MM.1S (cell line): ENCODE measurements around the gene RPS23.

Source experiments
- CTCF ChIP-seq: fragments of 300-600 bp; sonication (generic); IDR thresholded peaks from 2 replicates; pipeline ENCODE4 v1.5.1; 2016; ENCODE audit warnings: antibody characterized with exemption, low read length, mixed read lengths
- EZH2 ChIP-seq: fragments of 300-600 bp; sonication (generic); optimal IDR thresholded peaks from 2 replicates; pipeline ENCODE3; 2017; ENCODE audit warnings: low read depth, mild to moderate bottlenecking, antibody characterized with exemption, low read length, mixed read lengths
- EZH2phosphoT487 ChIP-seq: fragments of 300-600 bp; sonication (generic); IDR thresholded peaks from 2 replicates; pipeline ENCODE4 v1.6.1; 2018; ENCODE audit warnings: antibody characterized with exemption, low read length

- TF ChIP-seq CTCF = peak; percentile 47
- TF ChIP-seq EZH2 = no peak
- no peak for TF ChIP-seq EZH2phosphoT487
Observed at GRCh38 chr5:82259172-82259800, 18.9 kb downstream of the RPS23 start.
